T-helper 1 cell treated with Interleukin-12 subunit alpha and Interleukin-12 subunit beta and Interleukin-4 antibody, amounts not matched to agents 30 μg/mL and 1 μg/mL, for 36 hours (primary cell): Measurements from ENCODE around the gene TMEM272.
A peak's percentile ranks its signal among the peaks of the same experiment; 100 is the strongest.

Source experiments
- H3K27ac Mint-ChIP-seq: one replicate; pipeline ENCODE4 v1.8.0; 2021; ENCODE audit warnings: mild to moderate bottlenecking, mixed read lengths
- H3K27me3 Mint-ChIP-seq: one replicate; pipeline ENCODE4 v1.8.0; 2021; ENCODE audit warnings: low read depth, mixed read lengths
- H3K36me3 Mint-ChIP-seq: one replicate; pipeline ENCODE4 v1.8.0; 2021; ENCODE audit warnings: low read depth, mixed read lengths
- H3K4me1 Mint-ChIP-seq: one replicate; pipeline ENCODE4 v1.8.0; 2021; ENCODE audit warnings: low read depth, mixed read lengths
- H3K4me3 Mint-ChIP-seq: one replicate; pipeline ENCODE4 v1.8.0; 2021; ENCODE audit warnings: mild to moderate bottlenecking, moderate library complexity, mixed read lengths
- H3K9me3 Mint-ChIP-seq: one replicate; pipeline ENCODE4 v1.8.0; 2021; ENCODE audit warnings: mixed read lengths

Gene TMEM272

GRCh38 chr13:51776179-51776578, 68.8 kb downstream of the TMEM272 start:
- Mint-ChIP-seq H3K4me3 (no peak overlapping the region), H3K4me1 (peaks cover 1% of the 10 kb centered on the region), H3K27ac (no peak overlapping the region), H3K27me3 (no peaks in the 10 kb centered on the region), H3K36me3 (no peaks in the 10 kb centered on the region), H3K9me3 (no peaks in the 10 kb centered on the region)

GRCh38 chr13:51773515-51773914, 71.5 kb downstream of the TMEM272 start:
- Mint-ChIP-seq H3K27ac (no peak overlapping the region), H3K9me3 (no peaks in the 10 kb centered on the region), H3K36me3 (no peaks in the 10 kb centered on the region), H3K4me1 (no peaks in the 10 kb centered on the region), H3K4me3 (no peak overlapping the region), H3K27me3 (no peaks in the 10 kb centered on the region)

- Mint-ChIP-seq H3K36me3 (no peaks in the 10 kb centered on the region), H3K27ac (no peak overlapping the region), H3K4me1 (no peaks in the 10 kb centered on the region), H3K9me3 (no peaks in the 10 kb centered on the region), H3K27me3 (no peaks in the 10 kb centered on the region), H3K4me3 (no peak overlapping the region)
These were observed 72.2 kb downstream of the TMEM272 start for GRCh38 chr13:51772781-51773180.

- Mint-ChIP-seq H3K4me3 (no peak overlapping the region), H3K27me3 (no peaks in the 10 kb centered on the region), H3K27ac (no peak overlapping the region), H3K36me3 (no peaks in the 10 kb centered on the region), H3K9me3 (no peaks in the 10 kb centered on the region), H3K4me1 (no peaks in the 10 kb centered on the region)
These were observed 72.9 kb downstream of the TMEM272 start for GRCh38 chr13:51772105-51772455.

- no peak overlapping the region for H3K4me3 Mint-ChIP-seq
- H3K9me3 Mint-ChIP-seq: no peaks in the 10 kb centered on the region
- H3K27ac Mint-ChIP-seq: no peak overlapping the region
- H3K27me3 Mint-ChIP-seq: no peaks in the 10 kb centered on the region
- H3K4me1 Mint-ChIP-seq: peaks cover 1% of the 10 kb centered on the region
- no peaks in the 10 kb centered on the region for H3K36me3 Mint-ChIP-seq
These were observed 73.4 kb downstream of the TMEM272 start for GRCh38 chr13:51771418-51772104.

- Mint-ChIP-seq H3K4me1 (peaks cover 5% of the 10 kb centered on the region), H3K36me3 (no peaks in the 10 kb centered on the region), H3K27ac (no peak overlapping the region), H3K9me3 (no peaks in the 10 kb centered on the region), H3K27me3 (no peaks in the 10 kb centered on the region), H3K4me3 (no peak overlapping the region)
These were observed 74.1 kb downstream of the TMEM272 start for GRCh38 chr13:51770681-51771417.

- no peak overlapping the region for H3K27ac Mint-ChIP-seq
These were observed 74.8 kb downstream of the TMEM272 start for GRCh38 chr13:51770160-51770559.

GRCh38 chr13:51769455-51770127, 75.4 kb downstream of the TMEM272 start:
- H3K9me3 Mint-ChIP-seq: no peaks in the 10 kb centered on the region
- H3K4me3 Mint-ChIP-seq: no peak overlapping the region
- no peaks in the 10 kb centered on the region for H3K36me3 Mint-ChIP-seq
- H3K4me1 Mint-ChIP-seq: peaks cover 16% of the 10 kb centered on the region
- no peak overlapping the region for H3K27ac Mint-ChIP-seq
- no peaks in the 10 kb centered on the region for H3K27me3 Mint-ChIP-seq

More at GRCh38 chr13:51770160-51770559, 74.8 kb downstream of the TMEM272 start:
- H3K36me3 Mint-ChIP-seq: no peaks in the 10 kb centered on the region
- H3K27me3 Mint-ChIP-seq: no peaks in the 10 kb centered on the region
- H3K4me1 Mint-ChIP-seq: peaks cover 10% of the 10 kb centered on the region
- H3K4me3 Mint-ChIP-seq: no peak overlapping the region
- H3K9me3 Mint-ChIP-seq: no peaks in the 10 kb centered on the region

GRCh38 chr13:51768976-51769375, 76.0 kb downstream of the TMEM272 start:
- no peaks in the 10 kb centered on the region for H3K9me3 Mint-ChIP-seq
- no peak overlapping the region for H3K4me3 Mint-ChIP-seq
- no peak overlapping the region for H3K27ac Mint-ChIP-seq
- H3K36me3 Mint-ChIP-seq: no peaks in the 10 kb centered on the region
- H3K4me1 Mint-ChIP-seq: peaks cover 21% of the 10 kb centered on the region
- H3K27me3 Mint-ChIP-seq: no peaks in the 10 kb centered on the region

- Mint-ChIP-seq H3K27me3 (no peaks in the 10 kb centered on the region), H3K27ac (no peak overlapping the region), H3K4me1 (peaks cover 23% of the 10 kb centered on the region), H3K9me3 (no peaks in the 10 kb centered on the region), H3K36me3 (no peaks in the 10 kb centered on the region), H3K4me3 (no peak overlapping the region)
These were observed 76.5 kb downstream of the TMEM272 start for GRCh38 chr13:51768378-51768921.

GRCh38 chr13:51767100-51767499, 77.9 kb downstream of the TMEM272 start:
- no peak overlapping the region for H3K4me3 Mint-ChIP-seq
- no peaks in the 10 kb centered on the region for H3K9me3 Mint-ChIP-seq
- H3K36me3 Mint-ChIP-seq: peaks cover 3% of the 10 kb centered on the region
- no peak overlapping the region for H3K27ac Mint-ChIP-seq
- H3K4me1 Mint-ChIP-seq: peaks cover 26% of the 10 kb centered on the region
- no peaks in the 10 kb centered on the region for H3K27me3 Mint-ChIP-seq

GRCh38 chr13:51765142-51765515, 79.8 kb downstream of the TMEM272 start:
- H3K27ac Mint-ChIP-seq: peak overlapping the region; percentile 93
- peak overlapping the region; percentile 70 for H3K4me3 Mint-ChIP-seq
- H3K9me3 Mint-ChIP-seq: no peaks in the 10 kb centered on the region
- H3K27me3 Mint-ChIP-seq: no peaks in the 10 kb centered on the region
- peaks cover 26% of the 10 kb centered on the region for H3K4me1 Mint-ChIP-seq
- H3K36me3 Mint-ChIP-seq: peaks cover 5% of the 10 kb centered on the region

- Mint-ChIP-seq H3K4me1 (peaks cover 27% of the 10 kb centered on the region), H3K9me3 (no peaks in the 10 kb centered on the region), H3K36me3 (peaks cover 8% of the 10 kb centered on the region), H3K27me3 (no peaks in the 10 kb centered on the region), H3K4me3 (peak overlapping the region; percentile 75), H3K27ac (peak overlapping the region; percentile 93)
These were observed 80.5 kb downstream of the TMEM272 start for GRCh38 chr13:51764184-51765141.

GRCh38 chr13:51763486-51763885, 81.5 kb downstream of the TMEM272 start:
- no peak overlapping the region for H3K4me3 Mint-ChIP-seq
- peaks cover 27% of the 10 kb centered on the region for H3K4me1 Mint-ChIP-seq
- H3K36me3 Mint-ChIP-seq: peaks cover 8% of the 10 kb centered on the region
- H3K27me3 Mint-ChIP-seq: no peaks in the 10 kb centered on the region
- H3K27ac Mint-ChIP-seq: no peak overlapping the region
- H3K9me3 Mint-ChIP-seq: no peaks in the 10 kb centered on the region
